Astrocyte (in vitro differentiated cells and primary cell): ENCODE measurements around the gene OSMR. TPM values are rescaled to one million over a fixed set of nuclear protein-coding genes. Genes with fewer than 3 reads are reported as not detected.
"Not testable (repeated sequence)": the region's sequence is repeated elsewhere in the genome, so short reads cannot be mapped to it uniquely, and the experiment has no call there.

Source experiments
- DNase-seq: peaks from one replicate; pipeline ENCODE4 v3.0.0-alpha.2; 2010; ENCODE audit warnings: low read depth
- FAIRE-seq: peaks from 2 replicates; lab custom pipeline; 2011; peaks lifted over from hg19 to GRCh38; lab: Jason Lieb, UNC
- H2AFZ ChIP-seq: 2 replicates; pipeline ENCODE4 v1.6.0; 2012; ENCODE audit warnings: low read depth, low read length, inconsistent platforms
- H3K27ac ChIP-seq: 2 replicates; pipeline ENCODE4 v1.5.1; 2011; ENCODE audit warnings: low read depth, low read length, inconsistent platforms
- H3K27me3 ChIP-seq: 2 replicates; pipeline ENCODE4 v1.6.0; 2011; ENCODE audit warnings: low read length, inconsistent platforms; ENCODE audit not compliant: insufficient read depth
- H3K36me3 ChIP-seq: 2 replicates; pipeline ENCODE4 v1.5.1; 2011; ENCODE audit warnings: low read length, inconsistent platforms; ENCODE audit not compliant: insufficient read depth
- H3K4me1 ChIP-seq: 2 replicates; pipeline ENCODE4 v1.5.1; 2011; ENCODE audit warnings: low read length, inconsistent platforms; ENCODE audit not compliant: insufficient read depth
- H3K4me2 ChIP-seq: 2 replicates; pipeline ENCODE4 v1.6.0; 2012; ENCODE audit warnings: low read length, inconsistent platforms
- H3K4me3 ChIP-seq: 2 replicates; pipeline ENCODE4 v1.5.1; 2011; ENCODE audit warnings: low read depth, mild to moderate bottlenecking, low read length, inconsistent platforms; ENCODE audit not compliant: insufficient read depth
- H3K79me2 ChIP-seq: 2 replicates; pipeline ENCODE4 v1.6.0; 2012; ENCODE audit warnings: mild to moderate bottlenecking, low read length, inconsistent platforms; ENCODE audit not compliant: insufficient read depth
- H3K9ac ChIP-seq: 2 replicates; pipeline ENCODE4 v1.6.0; 2012; ENCODE audit warnings: mild to moderate bottlenecking, low read length, inconsistent platforms
- H3K9me3 ChIP-seq: 2 replicates; pipeline ENCODE4 v1.5.1; 2012; ENCODE audit warnings: low read depth, mild to moderate bottlenecking, low read length, inconsistent platforms; ENCODE audit not compliant: insufficient read depth
- H4K20me1 ChIP-seq: 2 replicates; pipeline ENCODE4 v1.6.0; 2012; ENCODE audit warnings: low read length, inconsistent platforms; ENCODE audit not compliant: insufficient read depth
- H3K27ac Mint-ChIP-seq: one replicate; pipeline ENCODE4 v1.8.0; 2021; ENCODE audit warnings: mild to moderate bottlenecking, mixed read lengths; ENCODE audit not compliant: unreplicated experiment
- H3K27me3 Mint-ChIP-seq: one replicate; pipeline ENCODE4 v1.8.0; 2021; ENCODE audit warnings: low read depth, mixed read lengths; ENCODE audit not compliant: unreplicated experiment
- H3K36me3 Mint-ChIP-seq: one replicate; pipeline ENCODE4 v1.8.0; 2021; ENCODE audit warnings: low read depth, mixed read lengths; ENCODE audit not compliant: unreplicated experiment
- H3K4me1 Mint-ChIP-seq: one replicate; pipeline ENCODE4 v1.8.0; 2021; ENCODE audit warnings: low read depth, mixed read lengths; ENCODE audit not compliant: unreplicated experiment
- H3K4me3 Mint-ChIP-seq: one replicate; pipeline ENCODE4 v1.8.0; 2021; ENCODE audit warnings: mild to moderate bottlenecking, moderate library complexity, mixed read lengths; ENCODE audit not compliant: unreplicated experiment
- H3K9me3 Mint-ChIP-seq: one replicate; pipeline ENCODE4 v1.8.0; 2021; ENCODE audit warnings: mild to moderate bottlenecking, mixed read lengths; ENCODE audit not compliant: unreplicated experiment
- CTCF ChIP-seq: IDR thresholded peaks from 2 replicates; pipeline ENCODE4 v1.5.1; 2011; ENCODE audit warnings: low read depth, mild to moderate bottlenecking, inconsistent platforms, low read length, moderate library complexity; ENCODE audit not compliant: insufficient read depth
- EZH2 ChIP-seq: IDR thresholded peaks from 2 replicates; pipeline ENCODE4 v1.6.1; 2012; ENCODE audit warnings: mild to moderate bottlenecking, low read length, inconsistent platforms; ENCODE audit not compliant: insufficient read depth
- total RNA-seq: library from RNA; stranded (reverse); gene quantifications from 2 replicates; pipeline ENCODE4 v1.2.1, GENCODE V29; 2021

OSMR gene
- total RNA-seq, 1 donor from 2014 or later: 38.6 TPM

- Histone ChIP-seq H4K20me1 (peaks cover 27% of the 10 kb centered on the region), H3K79me2 (peaks cover 71% of the 10 kb centered on the region), H3K36me3 (no peaks in the 10 kb centered on the region), H3K9me3 (no peaks in the 10 kb centered on the region), H3K4me3 (no peak overlapping the region), H3K4me2 (no peak overlapping the region), H2AFZ (no peak overlapping the region), H3K9ac (no peak overlapping the region), H3K27ac (no peak overlapping the region), H3K4me1 (peaks cover 12% of the 10 kb centered on the region), H3K27me3 (no peaks in the 10 kb centered on the region)
- TF ChIP-seq EZH2: no peak
- TF ChIP-seq CTCF: no peak
- DNase-seq (no peak), FAIRE-seq (no peak)
- no peaks in the 10 kb centered on the region for H3K27me3 Mint-ChIP-seq
- H3K4me1 Mint-ChIP-seq: peaks cover 8% of the 10 kb centered on the region
- no peak overlapping the region for H3K4me3 Mint-ChIP-seq
- H3K36me3 Mint-ChIP-seq: peaks cover 16% of the 10 kb centered on the region
- H3K27ac Mint-ChIP-seq: no peak overlapping the region
- H3K9me3 Mint-ChIP-seq: peaks cover 12% of the 10 kb centered on the region
Measured at GRCh38 chr5:38858839-38859238, 13.0 kb downstream of the OSMR start.

GRCh38 chr5:38861986-38862770, 16.4 kb downstream of the OSMR start:
- H3K27me3 Mint-ChIP-seq, H3K4me1 Mint-ChIP-seq, H3K9ac ChIP-seq, FAIRE-seq, H3K4me3 Mint-ChIP-seq, H3K4me1 ChIP-seq, H3K27me3 ChIP-seq, H3K4me3 ChIP-seq, H3K9me3 ChIP-seq, H3K27ac Mint-ChIP-seq, DNase-seq, H3K36me3 ChIP-seq, H2AFZ ChIP-seq, H3K4me2 ChIP-seq, H3K27ac ChIP-seq: not testable (repeated sequence)
- Mint-ChIP-seq H3K9me3 (peaks cover 23% of the 10 kb centered on the region), H3K36me3 (peaks cover 17% of the 10 kb centered on the region)
- peaks cover 34% of the 10 kb centered on the region for H4K20me1 ChIP-seq
- H3K79me2 ChIP-seq: peaks cover 78% of the 10 kb centered on the region

DNA sequence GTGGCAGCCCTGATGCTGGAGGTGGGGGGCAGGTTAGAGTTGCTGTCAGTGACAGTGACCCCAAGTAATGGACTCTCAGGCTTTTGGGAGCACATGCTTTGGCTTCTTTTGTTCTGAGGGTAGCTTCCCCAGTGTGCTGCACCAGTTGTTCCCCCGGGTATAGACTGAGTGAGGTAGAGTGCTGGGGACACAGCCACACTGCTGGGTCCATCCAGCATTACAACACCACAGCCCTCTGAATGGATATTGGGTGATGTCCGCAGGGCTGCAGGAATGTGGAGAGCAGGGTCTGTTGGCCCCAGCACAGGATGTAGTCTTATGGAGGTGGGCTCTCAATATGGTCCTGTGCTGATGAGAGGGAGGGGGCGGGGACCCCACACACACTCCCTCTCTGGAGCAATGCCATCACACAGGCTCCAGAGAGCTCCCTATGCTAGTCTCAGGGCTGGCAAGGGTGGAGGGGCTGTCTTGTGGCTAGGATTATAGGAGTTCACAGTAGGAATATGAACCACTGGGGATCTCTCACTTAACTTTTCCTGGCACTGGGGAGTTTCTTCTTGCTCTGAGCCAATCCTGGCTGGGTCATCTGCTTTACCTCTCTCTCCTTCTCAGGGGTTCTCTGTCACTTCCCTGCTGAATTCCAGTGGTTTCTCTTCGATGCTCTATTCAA, 20.7 kb downstream of the OSMR start:
- H3K4me1 Mint-ChIP-seq: peaks cover 25% of the 10 kb centered on the region
- H3K9me3 Mint-ChIP-seq: peaks cover 17% of the 10 kb centered on the region
- peaks cover 24% of the 10 kb centered on the region for H3K4me1 ChIP-seq
- TF ChIP-seq CTCF (no peak), EZH2 (no peak)
- H3K4me3 Mint-ChIP-seq: no peak overlapping the region
- DNase-seq: peak; percentile 36
- H3K9me3 ChIP-seq: no peaks in the 10 kb centered on the region
- peaks cover 7% of the 10 kb centered on the region for H3K36me3 ChIP-seq
- no peak overlapping the region for H3K4me3 ChIP-seq
- peaks cover 12% of the 10 kb centered on the region for H3K36me3 Mint-ChIP-seq
- no peak overlapping the region for H3K9ac ChIP-seq
- H3K27me3 Mint-ChIP-seq: no peaks in the 10 kb centered on the region
- no peaks in the 10 kb centered on the region for H3K27me3 ChIP-seq
- no peak overlapping the region for H3K27ac ChIP-seq
- no peak overlapping the region for H2AFZ ChIP-seq
- H3K79me2 ChIP-seq: peaks cover 58% of the 10 kb centered on the region
- peaks cover 20% of the 10 kb centered on the region for H4K20me1 ChIP-seq
- peak overlapping the region; percentile 35 for H3K27ac Mint-ChIP-seq
- FAIRE-seq: no peak
- H3K4me2 ChIP-seq: peak overlapping the region; percentile 54
